ENCODE measurements around the gene TMEM201.
A peak's percentile ranks its signal among the peaks of the same experiment; 100 is the strongest.

The TMEM201 gene

DNA sequence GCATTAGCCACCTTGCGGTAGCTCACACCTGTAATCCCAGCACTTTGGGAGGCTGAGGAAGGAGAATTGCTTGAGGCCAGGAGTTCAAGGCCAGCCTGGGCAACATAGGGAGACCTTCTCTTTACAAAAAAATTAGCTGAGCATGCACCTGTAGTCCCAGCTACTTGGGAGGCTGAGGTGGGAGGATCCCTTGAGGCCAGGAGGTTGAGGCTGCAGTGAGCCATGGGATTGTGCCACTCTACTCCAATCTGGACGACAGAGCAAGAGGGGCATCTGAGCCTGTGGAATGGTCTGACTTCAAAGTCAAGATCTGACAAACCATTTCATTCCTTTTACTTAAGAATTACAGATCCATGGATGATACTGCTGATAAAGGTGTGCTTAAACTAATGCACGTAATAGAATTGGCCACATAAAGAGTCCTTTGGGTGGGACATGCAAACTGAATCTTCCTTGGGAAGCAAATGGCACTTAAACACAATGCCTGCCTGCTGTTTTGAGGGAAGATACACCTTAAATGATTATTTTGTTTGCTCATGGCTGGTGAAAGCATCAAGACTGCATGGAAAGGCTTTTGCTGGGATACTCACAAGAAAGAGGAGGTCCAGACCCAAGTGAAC lies 2.5 kb upstream of the TMEM201 start:
- H3K4me1 ChIP-seq (ENCODE audit: control insufficient read depth, low read depth, low read length) = peaks cover 4% of the 10 kb centered on the region
- no peaks in the 10 kb centered on the region for H3K27me3 ChIP-seq (ENCODE audit: insufficient read depth, low read length, poor library complexity)
- H3K27ac ChIP-seq (ENCODE audit: low read depth, low read length) = no peak overlapping the region
- H3K56ac ChIP-seq (ENCODE audit: low read length) = no peak overlapping the region
- no peak for DNase-seq
- H2BK120ac ChIP-seq (ENCODE audit: low read depth, low read length) = no peak overlapping the region
- no peak overlapping the region for H3K4me3 ChIP-seq (ENCODE audit: low read length)
- no peak overlapping the region for H3K4me2 ChIP-seq (ENCODE audit: low read length)
- no CpG with 5 or more reads among the region's 3 CpGs for WGBS (ENCODE audit: extremely low coverage, insufficient coverage, low lambda C conversion rate)
- H3K79me2 ChIP-seq (ENCODE audit: control insufficient read depth, insufficient read depth, low read length) = peaks cover 20% of the 10 kb centered on the region
- no peak overlapping the region for H3K18ac ChIP-seq (ENCODE audit: low read length)
- H3K23ac ChIP-seq (ENCODE audit: low read length) = no peak overlapping the region
- no peaks in the 10 kb centered on the region for H3K36me3 ChIP-seq (ENCODE audit: control insufficient read depth, insufficient read depth, low read length)
- H3K4ac ChIP-seq (ENCODE audit: low read depth, low read length) = no peak overlapping the region
- no peak overlapping the region for H2BK5ac ChIP-seq (ENCODE audit: low read length)
- H4K5ac ChIP-seq (ENCODE audit: low read length) = no peak overlapping the region
- H2AK5ac ChIP-seq (ENCODE audit: low read length) = no peak overlapping the region
- peaks cover 8% of the 10 kb centered on the region for H3K79me1 ChIP-seq (ENCODE audit: low read length)
- H3K9ac ChIP-seq (ENCODE audit: low read length) = no peak overlapping the region
- H4K8ac ChIP-seq (ENCODE audit: low read depth, low read length) = no peak overlapping the region
- no peak overlapping the region for H2BK15ac ChIP-seq (replicated peaks; ENCODE audit: low read depth)

DNA sequence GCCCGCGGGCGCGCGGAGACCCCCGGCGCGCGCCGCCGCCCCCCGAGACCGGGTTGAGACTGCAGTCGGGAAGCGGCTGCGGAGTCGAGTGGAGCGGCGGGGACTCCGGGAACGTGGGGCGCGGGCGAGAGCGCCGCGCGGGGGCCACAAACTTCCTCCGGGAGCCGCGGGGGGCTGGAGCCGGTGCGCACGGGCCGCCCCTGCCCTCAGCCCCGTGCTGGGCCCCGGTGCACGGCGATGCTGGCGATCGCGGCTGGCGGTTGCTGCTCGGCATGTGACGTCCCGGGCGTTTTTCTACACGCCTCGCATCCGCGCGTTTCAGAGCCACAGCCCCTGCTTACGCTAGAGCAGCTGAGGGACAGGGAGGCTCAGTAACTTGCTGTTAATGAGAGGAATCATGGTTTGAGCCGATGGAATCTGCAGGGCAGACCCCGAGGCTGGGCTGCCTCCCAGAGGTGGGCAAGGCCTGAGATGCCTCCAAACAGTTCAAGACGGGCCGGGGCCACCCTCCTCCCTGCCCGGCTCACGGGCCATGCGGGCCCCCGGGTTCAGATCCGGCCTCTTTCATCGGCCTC lies 520 bp downstream of the TMEM201 start:
- Histone ChIP-seq H3K56ac (ENCODE audit: low read length) (peak overlapping the region; percentile 70), H3K23ac (ENCODE audit: low read length) (peak overlapping the region; percentile 11), H3K27me3 (ENCODE audit: insufficient read depth, low read length, poor library complexity) (no peaks in the 10 kb centered on the region), H3K4me2 (ENCODE audit: low read length) (peak overlapping the region; percentile 34), H2AK5ac (ENCODE audit: low read length) (no peak overlapping the region), H3K79me2 (ENCODE audit: control insufficient read depth, insufficient read depth, low read length) (peaks cover 47% of the 10 kb centered on the region), H2BK5ac (ENCODE audit: low read length) (no peak overlapping the region), H4K8ac (ENCODE audit: low read depth, low read length) (no peak overlapping the region), H3K4ac (ENCODE audit: low read depth, low read length) (peak overlapping the region; percentile 81), H3K18ac (ENCODE audit: low read length) (peak overlapping the region; percentile 90), H3K4me3 (ENCODE audit: low read length) (peak overlapping the region; percentile 58), H3K27ac (ENCODE audit: low read depth, low read length) (no peak overlapping the region), H3K36me3 (ENCODE audit: control insufficient read depth, insufficient read depth, low read length) (no peaks in the 10 kb centered on the region), H2BK120ac (ENCODE audit: low read depth, low read length) (peak overlapping the region; percentile 12), H4K5ac (ENCODE audit: low read length) (no peak overlapping the region), H3K79me1 (ENCODE audit: low read length) (peaks cover 24% of the 10 kb centered on the region), H3K4me1 (ENCODE audit: control insufficient read depth, low read depth, low read length) (peaks cover 8% of the 10 kb centered on the region), H3K9ac (ENCODE audit: low read length) (peak overlapping the region; percentile 65), H2BK15ac (replicated peaks; ENCODE audit: low read depth) (no peak overlapping the region)
- no CpG with 5 or more reads among the region's 63 CpGs for WGBS (ENCODE audit: extremely low coverage, insufficient coverage, low lambda C conversion rate)
- peak; percentile 43 for DNase-seq

GRCh38 chr1:9589719-9590157 lies 1.0 kb downstream of the TMEM201 start:
- peak; percentile 50 for DNase-seq
- H2AK5ac ChIP-seq (ENCODE audit: low read length) = no peak overlapping the region
- no peak overlapping the region for H4K8ac ChIP-seq (ENCODE audit: low read depth, low read length)
- peaks cover 29% of the 10 kb centered on the region for H3K79me1 ChIP-seq (ENCODE audit: low read length)
- no peak overlapping the region for H3K4ac ChIP-seq (ENCODE audit: low read depth, low read length)
- peaks cover 8% of the 10 kb centered on the region for H3K4me1 ChIP-seq (ENCODE audit: control insufficient read depth, low read depth, low read length)
- H4K5ac ChIP-seq (ENCODE audit: low read length) = no peak overlapping the region
- peak overlapping the region; percentile 65 for H3K9ac ChIP-seq (ENCODE audit: low read length)
- no peak overlapping the region for H3K23ac ChIP-seq (ENCODE audit: low read length)
- H2BK5ac ChIP-seq (ENCODE audit: low read length) = no peak overlapping the region
- peak overlapping the region; percentile 70 for H3K56ac ChIP-seq (ENCODE audit: low read length)
- no CpG with 5 or more reads among the region's 6 CpGs for WGBS (ENCODE audit: extremely low coverage, insufficient coverage, low lambda C conversion rate)
- no peaks in the 10 kb centered on the region for H3K36me3 ChIP-seq (ENCODE audit: control insufficient read depth, insufficient read depth, low read length)
- H3K27me3 ChIP-seq (ENCODE audit: insufficient read depth, low read length, poor library complexity) = no peaks in the 10 kb centered on the region
- no peak overlapping the region for H2BK15ac ChIP-seq (replicated peaks; ENCODE audit: low read depth)
- H3K4me3 ChIP-seq (ENCODE audit: low read length) = peak overlapping the region; percentile 58
- peak overlapping the region; percentile 34 for H3K4me2 ChIP-seq (ENCODE audit: low read length)
- H3K18ac ChIP-seq (ENCODE audit: low read length) = no peak overlapping the region
- peaks cover 52% of the 10 kb centered on the region for H3K79me2 ChIP-seq (ENCODE audit: control insufficient read depth, insufficient read depth, low read length)
- no peak overlapping the region for H3K27ac ChIP-seq (ENCODE audit: low read depth, low read length)
- H2BK120ac ChIP-seq (ENCODE audit: low read depth, low read length) = no peak overlapping the region

DNA sequence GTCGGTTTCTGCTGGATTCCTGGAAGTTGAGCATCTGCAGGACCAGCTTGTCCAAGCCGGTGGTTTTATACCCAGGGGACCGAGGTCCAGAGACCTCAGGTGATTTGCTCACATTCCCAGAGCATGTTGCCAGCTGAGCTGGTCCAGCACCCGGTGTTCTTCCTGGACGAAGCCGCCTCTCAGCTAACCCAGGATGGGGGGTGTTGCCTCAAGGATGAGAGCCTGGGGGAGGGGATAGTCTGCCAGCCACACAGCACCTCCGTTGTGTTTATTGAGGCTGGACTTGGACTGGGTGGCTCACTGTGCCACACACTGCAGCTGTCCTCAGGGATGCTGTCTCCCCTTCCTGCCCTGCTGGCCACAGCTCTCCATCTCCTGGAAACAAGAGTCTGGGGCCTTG lies 1.5 kb downstream of the TMEM201 start:
- H3K4ac ChIP-seq (ENCODE audit: low read depth, low read length) = no peak overlapping the region
- H3K4me2 ChIP-seq (ENCODE audit: low read length) = peak overlapping the region; percentile 34
- H3K79me2 ChIP-seq (ENCODE audit: control insufficient read depth, insufficient read depth, low read length) = peaks cover 53% of the 10 kb centered on the region
- no peak overlapping the region for H3K4me3 ChIP-seq (ENCODE audit: low read length)
- H2AK5ac ChIP-seq (ENCODE audit: low read length) = no peak overlapping the region
- peaks cover 8% of the 10 kb centered on the region for H3K4me1 ChIP-seq (ENCODE audit: control insufficient read depth, low read depth, low read length)
- H3K56ac ChIP-seq (ENCODE audit: low read length) = peak overlapping the region; percentile 3
- no CpG with 5 or more reads among the region's 7 CpGs for WGBS (ENCODE audit: extremely low coverage, insufficient coverage, low lambda C conversion rate)
- H3K27ac ChIP-seq (ENCODE audit: low read depth, low read length) = no peak overlapping the region
- H3K18ac ChIP-seq (ENCODE audit: low read length) = no peak overlapping the region
- no peak for DNase-seq
- H4K8ac ChIP-seq (ENCODE audit: low read depth, low read length) = no peak overlapping the region
- peaks cover 29% of the 10 kb centered on the region for H3K79me1 ChIP-seq (ENCODE audit: low read length)
- peak overlapping the region; percentile 65 for H3K9ac ChIP-seq (ENCODE audit: low read length)
- no peak overlapping the region for H4K5ac ChIP-seq (ENCODE audit: low read length)
- no peaks in the 10 kb centered on the region for H3K27me3 ChIP-seq (ENCODE audit: insufficient read depth, low read length, poor library complexity)
- H2BK5ac ChIP-seq (ENCODE audit: low read length) = no peak overlapping the region
- H3K36me3 ChIP-seq (ENCODE audit: control insufficient read depth, insufficient read depth, low read length) = no peaks in the 10 kb centered on the region
- no peak overlapping the region for H2BK15ac ChIP-seq (replicated peaks; ENCODE audit: low read depth)
- no peak overlapping the region for H3K23ac ChIP-seq (ENCODE audit: low read length)
- H2BK120ac ChIP-seq (ENCODE audit: low read depth, low read length) = no peak overlapping the region

DNA sequence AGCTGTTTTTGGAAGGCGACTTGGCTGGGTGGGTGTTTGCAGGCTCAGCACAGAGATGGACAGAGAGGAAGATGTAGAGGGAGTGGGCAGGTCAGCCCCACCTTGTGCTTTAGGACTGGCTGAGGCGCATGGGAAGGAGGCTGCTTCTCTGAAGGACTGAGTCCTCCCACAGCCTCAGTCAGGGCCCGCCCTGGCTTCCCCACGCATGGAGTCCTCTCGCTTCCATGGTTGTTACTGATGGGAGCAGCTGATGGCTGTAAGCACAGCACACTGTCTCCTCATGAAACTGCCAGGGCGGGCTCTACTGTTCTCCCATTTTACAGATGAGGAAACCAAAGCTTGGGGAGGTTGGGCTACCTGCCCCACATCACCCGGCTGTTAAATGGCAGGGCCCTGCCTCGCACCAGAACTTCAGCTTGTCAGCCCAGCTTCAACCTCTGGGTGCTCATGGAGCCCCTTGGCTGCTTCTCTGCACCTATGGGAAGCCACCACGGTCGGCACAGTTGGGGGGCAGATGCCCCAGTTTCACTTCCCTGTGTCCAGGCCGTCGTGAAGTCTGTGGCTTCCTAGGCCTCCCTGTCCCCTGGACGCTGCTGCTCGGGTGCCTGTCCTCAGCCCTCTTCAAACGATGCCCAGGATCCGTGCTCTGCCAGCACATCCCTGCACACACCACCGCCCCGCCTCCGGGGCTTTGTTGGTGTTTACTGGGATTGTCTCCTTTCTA lies 2.4 kb downstream of the TMEM201 start:
- Histone ChIP-seq H3K4me1 (ENCODE audit: control insufficient read depth, low read depth, low read length) (peaks cover 8% of the 10 kb centered on the region), H4K5ac (ENCODE audit: low read length) (no peak overlapping the region), H3K27ac (ENCODE audit: low read depth, low read length) (no peak overlapping the region), H3K4ac (ENCODE audit: low read depth, low read length) (no peak overlapping the region), H2BK5ac (ENCODE audit: low read length) (no peak overlapping the region), H3K23ac (ENCODE audit: low read length) (no peak overlapping the region), H3K36me3 (ENCODE audit: control insufficient read depth, insufficient read depth, low read length) (no peaks in the 10 kb centered on the region), H2BK120ac (ENCODE audit: low read depth, low read length) (no peak overlapping the region), H3K79me2 (ENCODE audit: control insufficient read depth, insufficient read depth, low read length) (peaks cover 55% of the 10 kb centered on the region), H4K8ac (ENCODE audit: low read depth, low read length) (no peak overlapping the region), H3K18ac (ENCODE audit: low read length) (no peak overlapping the region), H2AK5ac (ENCODE audit: low read length) (no peak overlapping the region), H3K4me3 (ENCODE audit: low read length) (no peak overlapping the region), H3K4me2 (ENCODE audit: low read length) (no peak overlapping the region), H2BK15ac (replicated peaks; ENCODE audit: low read depth) (no peak overlapping the region), H3K56ac (ENCODE audit: low read length) (no peak overlapping the region), H3K9ac (ENCODE audit: low read length) (no peak overlapping the region), H3K79me1 (ENCODE audit: low read length) (peaks cover 33% of the 10 kb centered on the region), H3K27me3 (ENCODE audit: insufficient read depth, low read length, poor library complexity) (no peaks in the 10 kb centered on the region)
- no CpG with 5 or more reads among the region's 19 CpGs for WGBS (ENCODE audit: extremely low coverage, insufficient coverage, low lambda C conversion rate)
- DNase-seq = no peak

Data from mesendoderm (in vitro differentiated cells).